ENCODE measurements around the gene LONP1.

The LONP1 gene

GRCh38 chr19:5683177-5683886 is 36.6 kb downstream of the LONP1 start:
- no peak for FAIRE-seq
- DNase-seq (ENCODE audit: insufficient read length, low spot score): no peak
- TF ChIP-seq POLR2A (IDR thresholded peaks at IDR 0.05; ENCODE audit: low read depth, low read length): no peak

- no peak for FAIRE-seq
- no peak for DNase-seq (ENCODE audit: insufficient read length, low spot score)
- TF ChIP-seq POLR2A (IDR thresholded peaks at IDR 0.05; ENCODE audit: low read depth, low read length): no peak
Observed at GRCh38 chr19:5682107-5682482, 37.9 kb downstream of the LONP1 start.

GRCh38 chr19:5681391-5682106 is 38.4 kb downstream of the LONP1 start:
- DNase-seq (ENCODE audit: insufficient read length, low spot score) (no peak), FAIRE-seq (no peak)
- TF ChIP-seq POLR2A (IDR thresholded peaks at IDR 0.05; ENCODE audit: low read depth, low read length): no peak

- TF ChIP-seq POLR2A (IDR thresholded peaks at IDR 0.05; ENCODE audit: low read depth, low read length): peak; percentile 44; the same call in 1 of the 2 replicates
- FAIRE-seq: peak; percentile 15
- peak; percentile 97 for DNase-seq (ENCODE audit: insufficient read length, low spot score)
Observed at GRCh38 chr19:5680437-5681368, 39.2 kb downstream of the LONP1 start, which contains the start of the genes HSD11B1L and MICOS13. Gene HSD11B1L, plus strand, starts transcription at chr19:5681027. Its CDS starts 3,806 bp downstream, at chr19:5684833. Gene MICOS13, minus strand, starts transcription at chr19:5680516. Its CDS starts 30 bp downstream, at chr19:5680486.

- no peak for DNase-seq (ENCODE audit: insufficient read length, low spot score)
- TF ChIP-seq POLR2A (IDR thresholded peaks at IDR 0.05; ENCODE audit: low read depth, low read length): no peak
- FAIRE-seq: no peak
Observed at GRCh38 chr19:5680084-5680436, 39.9 kb downstream of the LONP1 start.

- FAIRE-seq (no peak), DNase-seq (ENCODE audit: insufficient read length, low spot score) (no peak)
- TF ChIP-seq POLR2A (IDR thresholded peaks at IDR 0.05; ENCODE audit: low read depth, low read length): no peak
Observed at GRCh38 chr19:5679289-5680083, 40.5 kb downstream of the LONP1 start.

GRCh38 chr19:5678071-5678718 is 41.8 kb downstream of the LONP1 start:
- no peak for TF ChIP-seq POLR2A (IDR thresholded peaks at IDR 0.05; ENCODE audit: low read depth, low read length)
- FAIRE-seq (no peak), DNase-seq (ENCODE audit: insufficient read length, low spot score) (no peak)

- FAIRE-seq: no peak
- no peak for TF ChIP-seq POLR2A (IDR thresholded peaks at IDR 0.05; ENCODE audit: low read depth, low read length)
- DNase-seq (ENCODE audit: insufficient read length, low spot score): no peak
Observed at GRCh38 chr19:5677580-5677979, 42.4 kb downstream of the LONP1 start.

GRCh38 chr19:5677136-5677535 is 42.8 kb downstream of the LONP1 start:
- no peak for TF ChIP-seq POLR2A (IDR thresholded peaks at IDR 0.05; ENCODE audit: low read depth, low read length)
- FAIRE-seq: no peak
- no peak for DNase-seq (ENCODE audit: insufficient read length, low spot score)

GRCh38 chr19:5676772-5677105 is 43.2 kb downstream of the LONP1 start:
- TF ChIP-seq POLR2A (IDR thresholded peaks at IDR 0.05; ENCODE audit: low read depth, low read length): no peak
- DNase-seq (ENCODE audit: insufficient read length, low spot score) (no peak), FAIRE-seq (no peak)

- FAIRE-seq: no peak
- no peak for TF ChIP-seq POLR2A (IDR thresholded peaks at IDR 0.05; ENCODE audit: low read depth, low read length)
- no peak for DNase-seq (ENCODE audit: insufficient read length, low spot score)
Observed at GRCh38 chr19:5676105-5676771, 43.7 kb downstream of the LONP1 start.

- DNase-seq (ENCODE audit: insufficient read length, low spot score) (no peak), FAIRE-seq (no peak)
- no peak for TF ChIP-seq POLR2A (IDR thresholded peaks at IDR 0.05; ENCODE audit: low read depth, low read length)
Observed at GRCh38 chr19:5674714-5675113, 45.2 kb downstream of the LONP1 start.

Data from H54 (cell line).